ENCODE results near the gene TERF2IP. TPM values are rescaled to one million over a fixed set of nuclear protein-coding genes. Genes with fewer than 3 reads are reported as not detected.

TERF2IP gene
- total RNA-seq, 1 donor from 2014 or later: 34.9 TPM

DNA sequence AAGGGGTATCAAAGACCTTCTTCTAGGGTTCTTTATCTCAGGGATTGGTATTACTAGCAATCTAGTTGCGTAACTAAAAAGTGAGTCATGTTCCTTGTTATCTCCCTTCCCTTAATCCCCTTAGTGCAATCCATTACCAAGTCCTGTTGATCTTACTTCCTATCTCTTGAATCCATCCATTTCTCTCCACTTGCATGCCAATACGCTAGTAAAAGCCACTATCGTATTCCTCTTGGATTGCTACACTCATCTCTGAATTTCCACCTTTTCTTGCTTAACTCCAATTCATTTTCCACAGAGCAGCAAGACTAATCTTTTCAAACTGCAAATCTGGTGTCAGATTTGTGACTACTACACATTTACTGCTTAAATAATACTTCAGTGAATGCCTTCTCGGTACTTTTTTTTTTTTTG, 22.6 kb upstream of the TERF2IP start:
- H3K36me3 Mint-ChIP-seq: peaks cover 27% of the 10 kb centered on the region
- no peak for DNase-seq (ENCODE audit: low spot score)
- no peaks in the 10 kb centered on the region for H3K27me3 ChIP-seq
- H2AFZ ChIP-seq (replicated peaks): no peak overlapping the region
- peaks cover 12% of the 10 kb centered on the region for H3K4me1 ChIP-seq
- no peak overlapping the region for H3K4me3 ChIP-seq
- H3K27me3 Mint-ChIP-seq (ENCODE audit: insufficient read depth, low read depth): peaks cover 4% of the 10 kb centered on the region
- H3F3A ChIP-seq (ENCODE audit: low read depth): peaks cover 28% of the 10 kb centered on the region
- H3K4me1 Mint-ChIP-seq: peaks cover 15% of the 10 kb centered on the region
- H3K9me3 ChIP-seq (ENCODE audit: low read depth): no peaks in the 10 kb centered on the region
- no peaks in the 10 kb centered on the region for H3K36me3 ChIP-seq
- H3K27ac ChIP-seq: no peak overlapping the region
- peaks cover 15% of the 10 kb centered on the region for H3K79me2 ChIP-seq (ENCODE audit: low read depth)
- TF ChIP-seq, protein P1, sequence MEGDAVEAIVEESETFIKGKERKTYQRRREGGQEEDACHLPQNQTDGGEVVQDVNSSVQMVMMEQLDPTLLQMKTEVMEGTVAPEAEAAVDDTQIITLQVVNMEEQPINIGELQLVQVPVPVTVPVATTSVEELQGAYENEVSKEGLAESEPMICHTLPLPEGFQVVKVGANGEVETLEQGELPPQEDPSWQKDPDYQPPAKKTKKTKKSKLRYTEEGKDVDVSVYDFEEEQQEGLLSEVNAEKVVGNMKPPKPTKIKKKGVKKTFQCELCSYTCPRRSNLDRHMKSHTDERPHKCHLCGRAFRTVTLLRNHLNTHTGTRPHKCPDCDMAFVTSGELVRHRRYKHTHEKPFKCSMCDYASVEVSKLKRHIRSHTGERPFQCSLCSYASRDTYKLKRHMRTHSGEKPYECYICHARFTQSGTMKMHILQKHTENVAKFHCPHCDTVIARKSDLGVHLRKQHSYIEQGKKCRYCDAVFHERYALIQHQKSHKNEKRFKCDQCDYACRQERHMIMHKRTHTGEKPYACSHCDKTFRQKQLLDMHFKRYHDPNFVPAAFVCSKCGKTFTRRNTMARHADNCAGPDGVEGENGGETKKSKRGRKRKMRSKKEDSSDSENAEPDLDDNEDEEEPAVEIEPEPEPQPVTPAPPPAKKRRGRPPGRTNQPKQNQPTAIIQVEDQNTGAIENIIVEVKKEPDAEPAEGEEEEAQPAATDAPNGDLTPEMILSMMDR (IDR thresholded peaks at IDR 0.05): no peak
- TF ChIP-seq EZH2 (IDR thresholded peaks at IDR 0.05): no peak
- H3K9me3 Mint-ChIP-seq: no peaks in the 10 kb centered on the region
- H3K9ac ChIP-seq: no peak overlapping the region
- H4K20me1 ChIP-seq (ENCODE audit: low read depth): no peaks in the 10 kb centered on the region
- H3K27ac Mint-ChIP-seq: no peak overlapping the region
- no peak overlapping the region for H3K4me2 ChIP-seq
- no peak overlapping the region for H3K4me3 Mint-ChIP-seq

DNA sequence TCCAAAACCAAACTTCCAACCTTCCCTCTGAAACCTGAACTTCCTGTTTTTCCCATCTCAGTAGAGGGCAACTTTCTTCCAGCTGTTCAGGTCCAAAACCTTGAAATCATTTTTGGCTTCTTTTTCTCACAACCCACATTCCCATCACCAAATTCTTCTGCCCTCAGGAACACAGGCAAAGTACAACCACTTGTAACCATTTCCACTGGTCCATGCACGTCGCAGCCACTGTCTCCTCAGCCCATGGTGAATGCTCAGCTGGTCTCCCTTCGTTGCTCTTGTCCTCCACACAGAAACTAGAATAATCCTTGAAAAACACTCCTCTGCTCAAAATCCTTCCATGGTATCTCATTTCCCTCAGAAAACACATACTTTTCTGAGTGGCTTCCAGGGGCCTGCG, 20.8 kb upstream of the TERF2IP start:
- H3K36me3 Mint-ChIP-seq: peaks cover 33% of the 10 kb centered on the region

DNA sequence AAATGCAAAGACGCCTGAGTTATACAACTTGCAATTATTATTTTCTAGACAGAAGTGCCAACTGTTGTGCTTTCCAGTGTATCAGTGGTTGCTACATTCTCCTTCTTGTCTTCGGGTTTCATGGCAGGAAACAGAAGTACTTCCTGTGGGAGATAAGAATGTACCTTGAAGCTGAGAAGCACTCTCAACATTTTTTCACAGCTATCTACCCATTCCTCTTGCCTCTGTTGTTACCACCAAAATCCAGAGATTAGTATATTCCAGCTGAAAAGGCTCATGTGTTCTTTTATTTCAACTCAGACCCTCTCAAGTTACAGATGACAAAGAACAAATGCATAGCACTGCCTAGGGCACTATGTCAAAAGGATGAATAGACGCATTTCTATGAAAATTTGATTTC, 19.7 kb upstream of the TERF2IP start:
- TF ChIP-seq, protein P1 (IDR thresholded peaks at IDR 0.05): no peak
- TF ChIP-seq EZH2phosphoT487 (IDR thresholded peaks at IDR 0.05) (no peak), EZH2 (IDR thresholded peaks at IDR 0.05) (no peak)
- Mint-ChIP-seq H3K4me1 (peaks cover 2% of the 10 kb centered on the region), H3K27me3 (ENCODE audit: insufficient read depth, low read depth) (peaks cover 4% of the 10 kb centered on the region), H3K27ac (no peak overlapping the region), H3K4me3 (no peak overlapping the region), H3K36me3 (peaks cover 33% of the 10 kb centered on the region), H3K9me3 (no peaks in the 10 kb centered on the region)
- Histone ChIP-seq H3F3A (ENCODE audit: low read depth) (peaks cover 18% of the 10 kb centered on the region), H3K9ac (no peak overlapping the region), H2AFZ (replicated peaks) (no peak overlapping the region), H3K4me1 (no peaks in the 10 kb centered on the region), H3K36me3 (no peaks in the 10 kb centered on the region), H3K79me2 (ENCODE audit: low read depth) (no peaks in the 10 kb centered on the region), H3K9me3 (ENCODE audit: low read depth) (no peaks in the 10 kb centered on the region), H4K20me1 (ENCODE audit: low read depth) (no peaks in the 10 kb centered on the region), H3K4me3 (no peak overlapping the region), H3K4me2 (no peak overlapping the region), H3K27me3 (no peaks in the 10 kb centered on the region), H3K27ac (no peak overlapping the region)
- DNase-seq (ENCODE audit: low spot score): no peak

More for the DNA sequence above, 20.8 kb upstream of the TERF2IP start:
- Mint-ChIP-seq H3K27me3 (ENCODE audit: insufficient read depth, low read depth) (peaks cover 4% of the 10 kb centered on the region), H3K4me3 (no peak overlapping the region), H3K4me1 (peaks cover 2% of the 10 kb centered on the region), H3K9me3 (no peaks in the 10 kb centered on the region), H3K27ac (no peak overlapping the region)
- Histone ChIP-seq H3F3A (ENCODE audit: low read depth) (peaks cover 28% of the 10 kb centered on the region), H3K27me3 (no peaks in the 10 kb centered on the region), H3K4me3 (no peak overlapping the region), H3K4me1 (peaks cover 5% of the 10 kb centered on the region), H2AFZ (replicated peaks) (no peak overlapping the region), H3K79me2 (ENCODE audit: low read depth) (peaks cover 9% of the 10 kb centered on the region), H3K9me3 (ENCODE audit: low read depth) (no peaks in the 10 kb centered on the region), H4K20me1 (ENCODE audit: low read depth) (no peaks in the 10 kb centered on the region), H3K9ac (no peak overlapping the region), H3K4me2 (no peak overlapping the region), H3K36me3 (no peaks in the 10 kb centered on the region), H3K27ac (no peak overlapping the region)
- DNase-seq (ENCODE audit: low spot score): no peak
- TF ChIP-seq EZH2 (IDR thresholded peaks at IDR 0.05) (no peak), EZH2phosphoT487 (IDR thresholded peaks at IDR 0.05) (no peak)
- TF ChIP-seq, protein P1 (IDR thresholded peaks at IDR 0.05): no peak

Data from neural progenitor cell (in vitro differentiated cells).